T-helper 1 cell (primary cell): ENCODE results near the gene FAM193A.
"Not testable (repeated sequence)": the region's sequence is repeated elsewhere in the genome, so short reads cannot be mapped to it uniquely, and the experiment has no call there.

Experiments used
- DNase-seq, 5 donors: peaks; one replicate each; pipeline ENCODE4 v3.0.0-alpha.2; 2012 to 2020
- total RNA-seq, 4 donors: gene quantifications; one replicate each; lab custom pipeline; 2026; lab: John Stamatoyannopoulos, UW

FAM193A gene, protein sequence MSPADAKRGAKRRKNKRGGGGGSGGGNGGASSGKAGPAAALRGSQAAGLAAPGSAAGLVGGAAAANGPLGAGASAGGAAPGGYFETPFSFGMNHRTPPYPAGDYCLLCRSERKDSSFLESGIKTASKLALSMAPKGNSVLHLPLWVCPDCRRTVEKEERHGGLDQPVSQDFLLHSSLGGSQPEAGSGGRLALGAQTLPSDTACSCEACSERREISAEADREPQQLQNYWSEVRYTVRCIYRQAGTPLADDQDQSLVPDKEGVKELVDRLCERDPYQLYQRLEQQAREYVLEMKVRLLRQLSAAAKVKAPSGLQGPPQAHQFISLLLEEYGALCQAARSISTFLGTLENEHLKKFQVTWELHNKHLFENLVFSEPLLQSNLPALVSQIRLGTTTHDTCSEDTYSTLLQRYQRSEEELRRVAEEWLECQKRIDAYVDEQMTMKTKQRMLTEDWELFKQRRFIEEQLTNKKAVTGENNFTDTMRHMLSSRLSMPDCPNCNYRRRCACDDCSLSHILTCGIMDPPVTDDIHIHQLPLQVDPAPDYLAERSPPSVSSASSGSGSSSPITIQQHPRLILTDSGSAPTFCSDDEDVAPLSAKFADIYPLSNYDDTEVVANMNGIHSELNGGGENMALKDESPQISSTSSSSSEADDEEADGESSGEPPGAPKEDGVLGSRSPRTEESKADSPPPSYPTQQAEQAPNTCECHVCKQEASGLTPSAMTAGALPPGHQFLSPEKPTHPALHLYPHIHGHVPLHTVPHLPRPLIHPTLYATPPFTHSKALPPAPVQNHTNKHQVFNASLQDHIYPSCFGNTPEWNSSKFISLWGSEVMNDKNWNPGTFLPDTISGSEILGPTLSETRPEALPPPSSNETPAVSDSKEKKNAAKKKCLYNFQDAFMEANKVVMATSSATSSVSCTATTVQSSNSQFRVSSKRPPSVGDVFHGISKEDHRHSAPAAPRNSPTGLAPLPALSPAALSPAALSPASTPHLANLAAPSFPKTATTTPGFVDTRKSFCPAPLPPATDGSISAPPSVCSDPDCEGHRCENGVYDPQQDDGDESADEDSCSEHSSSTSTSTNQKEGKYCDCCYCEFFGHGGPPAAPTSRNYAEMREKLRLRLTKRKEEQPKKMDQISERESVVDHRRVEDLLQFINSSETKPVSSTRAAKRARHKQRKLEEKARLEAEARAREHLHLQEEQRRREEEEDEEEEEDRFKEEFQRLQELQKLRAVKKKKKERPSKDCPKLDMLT (N-terminal part only)
- total RNA-seq = 43.2 to 71.5 (median 59.0) reads per million in 4 donors

DNA sequence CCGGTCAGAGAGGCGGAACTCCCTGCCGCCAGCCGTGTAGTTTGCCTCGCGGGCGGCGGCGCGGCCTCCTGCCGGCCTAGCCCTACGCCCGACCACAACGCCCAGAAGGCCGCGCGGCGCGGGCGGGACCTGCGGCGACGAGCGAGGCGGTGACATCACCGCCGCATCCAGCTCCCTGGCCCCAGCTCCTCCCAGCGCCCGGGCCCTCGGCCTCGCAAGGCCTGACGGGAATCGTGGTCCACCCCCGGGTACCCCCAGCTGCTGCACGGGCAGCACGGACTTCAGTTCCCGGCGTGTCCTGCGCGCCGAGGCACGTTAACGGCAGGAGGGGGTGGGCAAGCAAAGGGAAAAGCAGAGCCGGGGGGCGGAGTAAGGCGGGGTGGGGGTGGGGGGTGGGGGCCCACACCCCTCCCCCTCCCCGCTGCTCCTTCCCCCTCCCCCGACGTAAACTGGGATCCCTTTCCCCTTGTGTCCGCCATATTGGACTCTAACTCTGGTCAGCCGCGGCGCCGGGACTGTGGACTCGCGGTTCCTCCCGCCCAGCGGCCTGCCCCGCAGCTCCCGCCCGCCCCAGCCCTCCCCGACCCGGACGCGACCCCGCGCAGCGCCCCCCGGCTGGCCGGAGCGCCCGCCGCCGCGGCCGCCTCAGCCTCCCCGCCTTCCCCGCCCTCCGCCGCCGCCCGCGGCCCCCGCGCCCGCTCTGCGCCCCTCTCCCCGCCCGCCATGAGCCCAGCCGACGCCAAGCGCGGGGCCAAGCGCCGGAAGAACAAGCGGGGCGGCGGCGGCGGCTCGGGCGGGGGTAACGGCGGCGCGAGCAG, at the start of gene FAM193A:
TSS of gene FAM193A (plus strand) at position 455 of the 818 bp plus-strand sequence. CDS start at position 724, 269 bp downstream.
- DNase-seq = peak; percentile 97 to 100 (median 98)

DNA sequence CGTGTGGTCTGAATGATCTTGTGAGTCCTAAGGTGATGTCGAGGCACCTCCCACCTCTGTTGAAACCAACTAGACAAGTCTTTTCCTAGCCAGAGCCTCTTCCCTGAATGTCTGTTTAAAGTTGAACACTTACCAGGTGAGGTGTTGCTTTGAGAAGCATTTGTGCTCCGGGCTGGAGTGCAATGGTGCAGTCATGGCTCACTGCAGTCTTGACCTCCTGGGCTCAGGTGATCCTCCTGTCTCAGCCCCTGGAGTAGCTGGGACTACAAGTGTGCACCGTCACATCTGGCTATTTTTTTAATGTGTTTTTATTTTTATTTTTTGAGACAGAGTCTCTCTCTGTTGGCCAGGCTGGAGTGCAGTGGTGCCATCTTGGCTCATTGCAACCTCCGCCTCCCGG, 49.5 kb upstream of the FAM193A start:
- no peak for DNase-seq

DNA sequence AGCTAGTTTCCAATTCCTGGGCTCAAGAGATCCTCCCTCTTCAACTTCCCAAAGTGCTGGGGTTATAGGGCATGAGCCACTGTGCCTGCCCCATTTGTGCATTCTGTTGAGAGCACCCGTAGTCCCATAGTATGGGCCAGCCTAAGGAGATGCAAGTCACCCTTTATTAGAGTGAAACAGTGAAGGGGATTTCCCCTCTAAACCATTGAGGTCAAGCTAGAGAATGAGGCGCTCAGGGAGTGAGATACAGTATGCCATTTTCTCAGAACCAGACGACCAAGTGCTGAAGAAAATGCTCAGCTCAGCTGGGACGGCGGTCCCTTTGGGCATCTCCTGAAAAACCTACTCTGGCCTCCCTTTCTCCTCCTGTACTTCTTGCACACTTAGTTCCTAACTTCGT, 48.8 kb upstream of the FAM193A start:
- DNase-seq = peak in 1 of 5 donors; percentile 26

DNA sequence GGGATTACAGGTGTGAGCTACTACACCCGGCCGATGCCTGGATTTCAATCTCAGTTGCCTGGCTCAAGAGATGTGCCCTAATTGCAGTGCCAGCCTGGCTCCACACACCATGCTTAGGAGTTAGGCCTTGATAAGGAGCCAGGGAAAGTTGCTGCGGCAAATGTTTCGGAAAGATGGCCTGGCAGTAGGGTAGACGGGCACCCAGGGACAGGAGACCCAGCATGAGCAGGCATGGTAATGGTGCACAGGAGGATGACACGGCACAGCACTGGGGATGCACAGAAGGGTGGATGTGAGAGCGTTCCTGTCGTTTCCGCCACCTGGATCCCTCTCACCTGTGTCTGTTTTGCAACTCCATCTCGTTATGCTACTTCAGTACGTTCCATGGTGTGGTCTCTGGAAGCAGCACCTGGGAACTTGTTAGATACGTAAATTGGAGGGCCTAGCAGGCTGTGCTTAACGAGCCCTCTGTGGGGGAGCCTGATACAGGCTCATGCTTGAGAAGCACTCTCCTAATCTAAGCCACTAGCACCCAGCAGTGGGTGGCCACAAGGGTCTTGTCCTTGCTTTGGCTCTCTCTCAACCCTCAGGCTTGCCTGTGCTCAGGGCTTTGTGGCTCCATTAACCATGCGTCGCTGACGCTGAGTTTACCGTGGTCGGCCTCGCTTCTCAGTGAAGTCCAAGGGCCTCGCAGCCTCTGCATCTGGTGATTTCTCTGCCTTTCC, 47.2 kb upstream of the FAM193A start:
- no peak for DNase-seq

DNA sequence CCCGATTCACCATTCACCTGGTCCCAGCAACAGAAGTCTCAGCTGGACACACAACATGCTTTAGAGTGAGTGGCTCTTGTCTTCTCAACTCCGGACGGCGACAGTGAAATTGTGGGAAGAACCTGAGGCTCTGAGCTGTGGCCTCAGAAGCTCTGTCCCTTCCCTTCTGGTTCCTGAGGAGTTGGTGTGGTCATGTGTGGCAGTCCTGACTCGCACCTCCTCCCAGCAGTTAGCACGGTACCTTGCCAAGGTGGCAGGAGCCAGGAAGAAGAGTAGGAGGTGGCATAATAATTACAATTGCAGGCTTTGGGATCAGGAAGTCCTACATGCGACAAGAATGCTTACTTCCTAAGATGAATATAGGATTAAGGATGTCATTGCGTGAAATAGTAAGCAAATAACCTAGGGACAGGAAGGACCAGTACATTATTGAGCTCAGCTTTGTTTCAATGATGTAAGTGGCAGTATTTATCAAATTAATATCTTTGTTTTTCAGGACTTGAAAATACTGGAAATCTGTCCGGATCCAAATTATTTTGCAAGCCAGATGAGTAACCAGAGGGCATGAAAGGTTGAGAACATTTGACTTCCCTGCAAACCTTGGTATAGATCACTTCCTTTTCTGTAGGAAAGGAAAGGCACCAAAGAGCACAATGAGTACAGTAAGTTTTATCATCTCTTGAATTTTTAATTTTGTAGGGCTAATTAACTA, 46.5 kb upstream of the FAM193A start:
- no peak for DNase-seq

DNA sequence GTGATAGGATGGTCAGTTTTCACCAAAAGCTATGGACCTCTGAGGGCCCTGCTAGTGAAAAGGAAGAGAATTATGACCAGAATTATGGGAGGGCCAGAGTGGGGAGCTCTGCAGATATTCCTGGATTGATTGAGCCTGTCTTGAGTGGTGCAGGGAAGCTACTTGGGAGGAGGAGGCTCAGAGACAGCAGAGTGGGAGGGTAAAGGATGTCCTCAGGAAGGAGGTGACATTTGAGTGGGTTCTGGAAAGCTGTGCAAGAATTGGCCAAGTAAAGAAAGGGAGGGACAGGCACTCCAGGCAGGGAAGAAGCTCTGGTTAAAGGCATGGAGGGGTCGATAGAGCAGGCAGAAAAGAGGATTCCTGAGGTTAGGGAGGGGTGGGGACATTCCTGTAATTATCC, 43.5 kb upstream of the FAM193A start:
- DNase-seq = no peak

DNA sequence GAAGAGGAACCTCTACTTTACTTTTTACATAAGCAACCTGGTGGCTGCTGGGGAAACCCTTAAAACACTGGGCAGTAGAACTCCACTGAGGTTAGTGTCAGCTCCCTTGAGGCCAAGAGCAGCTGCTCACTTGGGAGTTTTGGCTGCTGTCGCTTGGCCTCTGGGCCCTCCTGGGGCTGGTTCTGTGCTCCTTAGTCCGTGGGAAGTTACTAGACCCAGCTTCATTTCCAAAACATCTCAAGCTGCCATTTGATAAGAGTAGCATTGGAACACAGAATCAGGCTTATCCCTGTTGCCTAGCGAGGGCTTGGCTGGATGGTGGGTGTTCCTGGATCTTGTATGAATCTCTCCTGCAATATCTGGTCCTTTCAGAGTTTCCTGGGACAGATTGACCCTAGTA, 41.5 kb upstream of the FAM193A start:
- DNase-seq = no peak

DNA sequence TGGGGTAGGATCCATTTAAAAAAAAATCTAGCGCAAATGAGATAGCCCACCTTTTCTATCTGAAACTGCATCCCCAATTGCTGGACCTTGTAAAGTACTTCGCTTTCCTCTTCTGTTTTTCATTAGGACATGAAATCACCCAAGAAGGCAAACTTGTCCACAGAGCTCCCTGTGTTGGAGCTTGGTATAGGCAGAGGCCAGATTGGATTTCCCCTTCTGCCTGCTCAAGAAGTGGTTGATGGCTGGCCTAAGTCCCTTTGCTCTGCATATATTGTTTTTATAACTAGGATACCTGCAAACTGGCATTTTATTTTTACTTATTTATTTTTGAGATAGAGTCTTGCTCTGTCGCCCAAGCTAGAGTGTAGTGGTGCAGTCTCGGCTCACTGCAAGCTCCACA, 39.1 kb upstream of the FAM193A start:
- DNase-seq = no peak

DNA sequence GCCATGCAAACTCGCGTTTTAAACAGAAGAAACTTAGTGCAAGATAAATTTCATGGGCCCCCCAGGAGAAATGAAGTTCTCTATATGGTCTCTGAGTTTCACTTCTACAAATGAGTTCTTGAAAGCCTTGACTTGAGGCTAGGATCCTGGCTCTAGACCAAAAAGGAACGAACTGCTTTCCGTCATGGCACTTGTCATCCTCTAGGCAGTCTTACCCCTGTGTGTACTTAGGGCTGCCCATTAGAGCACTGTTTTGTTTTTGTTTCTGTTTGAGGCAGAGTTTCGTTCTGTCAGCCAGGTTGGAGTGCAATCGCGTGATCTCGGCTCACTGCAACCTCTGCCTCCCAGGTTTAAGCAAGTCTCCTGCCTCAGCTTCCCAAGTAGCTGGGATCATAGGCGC, 38.5 kb upstream of the FAM193A start:
- no peak for DNase-seq

DNA sequence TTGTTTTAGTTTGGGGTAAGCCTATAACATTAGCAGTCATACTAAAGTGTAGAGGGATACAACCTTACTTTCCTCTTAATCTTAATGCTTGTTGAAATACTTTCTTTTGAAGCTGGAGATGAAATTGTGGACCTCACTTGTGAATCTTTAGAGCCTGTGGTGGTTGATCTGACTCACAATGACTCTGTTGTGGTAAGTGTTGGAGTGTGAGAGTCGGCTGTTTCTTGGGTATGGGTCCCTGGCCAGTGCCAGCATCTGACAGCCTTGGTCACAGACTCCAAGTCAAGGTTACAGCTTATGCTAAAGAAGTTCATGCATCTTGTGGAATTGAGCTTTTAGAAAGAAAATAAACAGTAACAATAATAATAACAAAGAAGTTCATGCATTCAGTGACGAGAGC, 35.9 kb upstream of the FAM193A start:
- no peak for DNase-seq

DNA sequence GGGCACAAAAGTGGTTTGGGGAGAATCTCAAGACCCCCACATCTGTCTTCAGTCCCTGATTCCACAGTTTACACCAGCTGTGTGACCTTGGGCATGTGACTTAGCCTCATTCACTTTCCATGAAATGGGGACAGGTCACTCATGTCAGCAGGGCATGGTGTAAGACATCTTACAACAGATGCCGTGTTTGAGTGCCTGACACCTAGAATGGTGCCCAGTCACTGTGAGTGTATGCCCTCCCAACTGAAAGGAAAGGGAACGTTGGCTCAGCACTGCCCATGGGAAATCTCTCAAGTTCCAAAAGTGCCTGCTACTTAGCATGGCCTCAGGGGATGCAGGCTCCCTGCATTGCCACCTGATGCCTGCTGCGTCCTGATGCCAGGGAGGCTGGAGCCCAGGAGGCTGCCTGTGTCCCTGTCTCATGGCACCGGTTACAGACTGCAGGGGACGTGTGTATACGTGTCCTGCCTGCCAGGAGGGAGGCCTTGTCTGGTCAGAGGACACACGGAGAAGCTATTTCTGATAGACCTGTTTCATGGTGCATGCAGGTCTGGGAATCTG, 35.3 kb upstream of the FAM193A start:
- no peak for DNase-seq

DNA sequence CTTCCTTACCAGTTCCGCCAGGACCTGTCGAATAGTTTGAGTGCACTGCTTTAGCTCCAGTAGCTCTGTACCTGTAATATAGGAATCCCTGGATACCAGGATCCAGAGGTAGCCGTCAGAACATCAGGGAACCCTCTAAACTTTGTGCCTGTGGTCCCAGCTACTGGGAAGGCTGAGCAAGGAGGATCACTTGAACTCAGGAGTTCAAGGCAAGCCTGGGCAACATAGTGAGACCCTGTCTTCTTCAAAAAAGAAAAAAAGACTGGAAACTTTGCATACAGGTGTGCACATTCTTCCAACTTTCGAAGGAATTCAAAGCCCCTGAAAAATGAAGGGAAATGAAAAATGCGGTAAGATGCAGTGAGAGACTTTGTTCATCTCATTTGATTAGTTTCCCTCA, 32.6 kb upstream of the FAM193A start:
- no peak for DNase-seq

DNA sequence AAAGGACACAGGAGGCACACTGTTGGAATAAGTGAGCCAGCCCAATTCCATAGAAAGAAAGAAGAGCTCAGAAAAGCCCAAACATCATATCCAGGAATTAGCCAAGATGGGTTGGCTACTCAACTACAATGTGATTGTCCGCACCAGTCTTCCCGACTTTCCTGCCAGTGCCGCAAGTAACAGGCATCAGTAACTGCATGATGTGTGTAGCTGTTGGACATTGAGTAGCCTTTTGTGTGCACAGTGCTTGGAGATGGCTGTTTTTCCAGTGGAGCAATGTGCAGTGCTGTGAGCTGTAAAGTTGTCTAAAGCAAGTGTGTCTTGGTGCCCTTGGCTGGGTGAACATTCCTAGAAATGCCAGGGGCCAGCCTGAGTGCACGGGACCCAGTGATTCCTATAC, 29.2 kb upstream of the FAM193A start:
- no peak for DNase-seq

DNA sequence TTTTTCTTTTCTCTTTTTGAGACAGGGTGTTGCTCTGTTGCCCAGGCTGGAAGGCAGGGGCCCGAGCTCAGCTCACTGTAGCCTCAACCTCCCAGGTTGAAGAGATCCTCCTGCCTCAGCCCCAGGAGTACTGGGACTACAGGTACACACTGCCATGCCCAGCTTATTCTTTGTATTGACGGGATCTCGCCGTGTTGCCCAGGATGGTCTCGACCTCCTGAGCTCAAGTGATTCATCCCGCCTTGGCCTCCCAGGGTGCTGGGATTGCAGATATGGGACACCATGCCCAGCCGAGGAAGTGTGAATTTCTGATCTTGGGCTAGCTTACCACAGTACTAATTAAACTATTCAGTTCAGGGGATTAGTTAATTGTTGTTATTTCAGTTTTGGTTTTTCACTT, 28.6 kb upstream of the FAM193A start:
- no peak for DNase-seq

DNA sequence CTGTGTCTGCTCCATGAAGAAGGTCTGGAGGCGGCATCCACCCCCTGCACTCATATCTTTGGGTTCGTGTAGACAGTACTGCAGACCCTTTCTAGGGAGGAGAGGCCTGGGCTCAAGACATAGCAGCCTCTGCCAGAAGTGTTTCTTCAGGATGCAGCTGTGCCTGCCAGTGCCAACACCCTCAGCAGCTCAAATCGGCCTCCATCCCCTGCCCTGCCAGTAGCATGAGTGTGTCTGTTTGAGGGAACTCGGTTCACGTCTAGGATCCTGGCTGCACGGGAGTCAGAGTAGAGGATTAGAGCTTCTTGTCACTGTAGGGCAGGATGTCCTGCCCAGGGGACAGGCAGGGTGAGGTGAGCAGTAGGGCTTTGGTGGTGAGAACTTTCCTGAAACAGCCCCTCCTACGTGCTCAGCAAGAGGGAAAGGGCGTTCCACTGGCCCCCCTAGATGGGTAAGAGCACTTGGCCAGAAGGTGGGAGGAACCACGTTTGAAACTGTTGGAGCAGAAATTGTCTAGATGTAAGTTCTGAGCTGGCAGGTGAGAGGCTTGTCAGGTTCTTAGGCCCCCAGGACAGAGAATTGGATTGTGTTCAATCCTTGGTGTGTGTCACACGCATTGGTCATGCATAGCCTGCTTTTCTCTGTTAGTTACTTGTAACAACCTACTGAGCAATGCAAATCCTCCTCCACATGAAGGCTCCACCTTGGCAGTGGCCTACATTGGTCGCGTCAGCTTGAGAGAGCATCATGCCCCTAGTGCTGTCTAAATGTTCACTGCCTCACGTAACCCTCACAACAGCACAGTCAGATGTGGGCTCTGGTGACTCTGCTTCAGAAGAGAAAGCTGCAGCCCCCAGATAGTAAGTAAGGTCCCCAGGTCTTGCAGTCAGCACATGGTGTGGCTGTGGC, 25.8 kb upstream of the FAM193A start:
- DNase-seq = no peak

DNA sequence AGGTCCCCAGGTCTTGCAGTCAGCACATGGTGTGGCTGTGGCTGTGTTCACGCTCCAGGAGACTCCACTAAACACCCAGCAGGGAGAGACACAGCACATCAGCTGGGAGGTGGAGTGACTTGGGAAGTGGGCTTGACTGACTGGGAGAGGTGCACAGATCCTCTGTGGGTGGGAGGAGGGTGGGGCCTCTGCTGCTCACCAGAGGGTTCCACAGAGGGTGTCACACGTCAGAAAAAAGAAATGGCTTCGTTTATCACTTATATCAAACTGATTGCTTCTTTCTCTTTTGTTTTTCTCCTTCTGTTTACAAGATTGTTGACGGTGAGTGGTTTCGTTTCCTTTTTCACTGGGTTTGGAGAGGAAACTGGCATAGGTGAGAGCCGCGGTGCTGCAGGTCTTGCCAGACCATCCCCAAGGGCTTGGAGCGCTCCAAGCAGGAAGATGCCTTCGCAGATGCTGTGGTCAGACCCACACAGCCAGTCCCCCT, 24.8 kb upstream of the FAM193A start:
- peak in 1 of 5 donors; percentile 13 for DNase-seq

DNA sequence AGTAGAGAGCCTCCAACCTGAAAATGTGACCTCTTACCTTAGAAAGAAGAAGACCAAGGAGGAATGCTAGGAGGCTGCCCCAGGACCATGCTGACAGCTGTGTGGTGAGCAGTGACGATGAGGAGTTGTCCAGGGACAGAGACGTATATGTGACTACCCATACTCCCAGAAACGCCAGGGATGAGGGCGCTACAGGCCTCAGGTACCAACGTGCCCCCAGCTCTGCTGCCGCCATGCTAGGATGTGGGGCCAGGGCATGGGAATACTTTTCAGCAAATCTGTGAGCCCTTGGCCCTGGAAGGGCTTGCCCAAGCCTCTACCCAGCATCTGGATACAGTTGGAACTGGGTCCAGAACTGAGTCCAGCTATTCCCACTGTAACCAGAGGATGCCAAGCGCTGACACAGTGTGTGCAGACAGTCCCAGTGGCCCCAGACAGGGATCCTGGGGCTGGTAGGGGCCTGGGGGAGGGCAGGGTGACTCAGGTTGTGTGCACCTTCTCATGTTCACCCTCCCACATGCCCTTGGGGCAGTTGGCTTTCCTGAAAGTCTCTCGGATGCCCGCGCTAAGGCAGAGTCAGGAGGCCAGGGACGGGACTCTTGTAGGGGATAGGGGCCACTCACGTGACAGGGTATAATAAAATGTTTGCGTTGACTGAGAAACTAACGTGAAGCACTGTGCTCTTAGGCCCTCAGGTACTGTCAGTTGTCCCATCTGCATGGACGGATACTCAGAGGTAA, 23.9 kb upstream of the FAM193A start:
- DNase-seq = no peak

DNA sequence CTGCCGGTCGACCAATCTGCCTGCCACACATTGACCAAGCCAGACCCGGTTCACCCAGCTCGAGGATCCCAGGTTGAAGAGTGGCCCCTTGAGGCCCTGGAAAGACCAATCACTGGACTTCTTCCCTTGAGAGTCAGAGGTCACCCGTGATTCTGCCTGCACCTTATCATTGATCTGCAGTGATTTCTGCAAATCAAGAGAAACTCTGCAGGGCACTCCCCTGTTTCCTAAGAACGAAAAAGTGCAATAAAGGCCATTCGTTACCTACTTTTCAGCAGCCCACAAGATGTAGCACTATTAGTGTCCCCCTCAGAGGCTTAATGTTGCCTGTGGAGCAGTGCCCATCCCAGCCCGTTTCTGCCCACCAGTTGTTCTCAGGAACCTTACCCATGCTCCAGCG, 22.3 kb upstream of the FAM193A start:
- DNase-seq = not testable (repeated sequence)
